Activated CD4-positive, alpha-beta T cell treated with anti-CD3 and anti-CD28 coated beads, Interleukin-2, amount 50 U/mL, for 48 hours (primary cell): ENCODE measurements around the gene COL6A1.
"Not testable (repeated sequence)": the region's sequence is repeated elsewhere in the genome, so short reads cannot be mapped to it uniquely, and the experiment has no call there.

ENCODE experiments used
- DNase-seq, 2 experiments: peaks; one replicate each; pipeline ENCODE4 v3.0.0-alpha.2; 2020

Gene COL6A1

DNA sequence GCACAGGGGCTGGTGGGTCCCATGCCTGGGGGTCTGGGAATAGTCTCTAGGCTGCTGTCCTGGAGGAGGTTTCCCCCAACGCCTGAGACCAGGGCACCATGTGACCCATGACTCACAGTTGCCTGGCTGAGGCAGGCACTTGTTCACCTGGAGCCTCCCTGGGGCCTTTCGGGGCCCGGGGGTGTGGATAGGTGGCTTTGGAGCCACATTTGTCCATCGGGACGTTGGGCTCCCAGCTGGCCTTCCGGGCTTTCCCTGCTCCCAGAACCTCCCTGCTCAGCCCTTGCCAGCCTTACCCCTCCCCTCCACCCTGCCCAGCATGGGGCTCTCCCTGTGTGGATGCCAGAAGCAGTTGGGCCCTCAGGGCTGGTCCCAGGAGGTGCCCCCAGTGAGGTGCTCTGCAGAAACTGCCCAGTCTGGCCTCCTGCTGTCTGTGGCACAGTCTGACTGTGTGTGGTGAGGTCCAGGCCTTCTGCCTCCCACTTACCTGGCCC is 14.2 kb downstream of the COL6A1 start:
- DNase-seq = no peak

DNA sequence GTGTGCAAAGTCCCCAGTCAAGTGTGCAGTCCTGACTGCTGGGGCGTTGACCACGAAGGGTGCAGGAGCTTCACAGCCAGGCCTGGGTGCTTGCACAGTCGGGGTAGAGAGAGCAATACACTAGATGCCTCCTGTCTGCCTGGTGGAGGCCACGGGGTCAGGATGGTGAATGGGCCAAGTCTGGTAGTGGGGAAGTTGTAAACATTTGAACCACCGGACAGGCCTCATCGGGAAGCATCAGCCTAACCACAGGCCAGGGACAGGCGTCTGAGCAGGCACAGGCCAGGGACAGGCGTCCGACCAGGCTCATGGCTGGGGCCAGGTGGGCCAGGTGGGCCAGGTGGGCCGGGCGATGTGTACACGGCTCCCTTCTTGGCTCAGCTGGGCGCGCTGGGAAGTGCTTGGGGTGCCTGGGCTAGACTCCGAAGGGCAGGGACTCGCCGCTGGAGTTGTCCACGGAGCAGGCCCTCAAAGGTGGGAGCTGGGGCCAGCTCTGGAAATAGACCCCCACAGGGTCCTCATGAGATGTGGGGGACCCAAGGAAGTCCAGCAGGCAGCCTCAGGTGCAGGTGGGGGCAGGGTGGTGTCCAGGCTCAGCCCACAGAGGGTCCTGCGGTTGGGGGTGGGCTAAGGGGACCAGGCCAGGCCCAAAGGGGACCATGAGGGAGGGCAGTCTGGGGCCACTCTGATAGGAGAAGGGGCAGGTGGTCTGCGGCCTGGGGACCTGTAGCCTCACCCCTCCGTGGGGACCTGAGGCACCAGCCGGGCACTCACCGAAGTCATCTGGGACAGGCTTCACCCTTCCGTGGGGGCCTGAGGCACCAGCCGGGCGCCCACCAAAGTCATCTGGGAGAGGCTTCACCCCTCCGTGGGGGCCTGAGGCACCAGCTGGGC is 15.0 kb downstream of the COL6A1 start:
- DNase-seq = no peak

DNA sequence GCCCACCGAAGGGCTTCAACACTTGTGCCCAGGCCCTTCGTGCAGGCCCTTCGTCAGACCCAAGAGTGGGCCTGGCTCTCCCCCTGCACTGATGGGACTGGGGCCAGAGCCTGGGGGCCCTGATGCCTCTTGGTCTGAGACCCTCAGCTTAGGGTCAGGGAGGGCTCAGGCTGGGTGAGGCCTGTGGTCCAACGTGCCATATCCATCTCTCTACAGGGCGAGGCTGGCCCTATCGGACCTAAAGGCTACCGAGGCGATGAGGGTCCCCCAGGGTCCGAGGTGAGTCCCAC is 15.6 kb downstream of the COL6A1 start:
- no peak for DNase-seq

DNA sequence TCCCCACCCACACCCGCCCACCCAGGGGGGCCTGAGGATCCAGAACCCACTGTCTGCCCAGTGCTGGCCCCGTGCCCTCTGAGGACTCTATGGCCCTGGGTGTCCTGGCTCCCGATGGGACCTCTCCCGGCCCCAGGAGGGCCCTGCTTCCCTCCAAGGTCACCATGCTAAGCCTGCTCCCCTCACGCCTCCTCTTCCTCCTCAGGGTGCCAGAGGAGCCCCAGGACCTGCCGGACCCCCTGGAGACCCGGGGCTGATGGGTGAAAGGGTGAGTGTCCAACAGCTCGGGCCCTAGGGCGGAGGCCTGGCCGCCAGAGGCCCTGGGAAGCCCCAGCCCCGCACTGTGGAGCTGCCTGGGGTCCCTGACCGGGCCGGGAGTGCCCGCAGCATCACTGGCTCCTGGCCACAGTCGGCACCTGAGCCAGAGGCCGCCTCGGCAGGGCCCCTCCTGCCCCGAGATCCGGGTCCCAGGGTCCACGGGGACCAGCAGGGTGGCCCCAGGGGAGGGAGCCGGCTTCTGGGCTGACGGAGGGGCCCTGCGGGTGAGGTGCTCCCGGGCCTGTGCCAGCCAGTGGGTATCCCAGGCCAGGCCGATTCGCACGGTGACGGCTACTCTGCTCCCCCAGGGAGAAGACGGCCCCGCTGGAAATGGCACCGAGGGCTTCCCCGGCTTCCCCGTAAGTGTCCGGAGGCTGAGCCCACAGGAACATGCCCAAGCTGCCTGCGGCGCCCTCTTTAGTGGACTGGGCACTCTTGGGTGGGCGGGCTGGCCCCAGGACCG is 16.1 kb downstream of the COL6A1 start:
- DNase-seq = no peak

DNA sequence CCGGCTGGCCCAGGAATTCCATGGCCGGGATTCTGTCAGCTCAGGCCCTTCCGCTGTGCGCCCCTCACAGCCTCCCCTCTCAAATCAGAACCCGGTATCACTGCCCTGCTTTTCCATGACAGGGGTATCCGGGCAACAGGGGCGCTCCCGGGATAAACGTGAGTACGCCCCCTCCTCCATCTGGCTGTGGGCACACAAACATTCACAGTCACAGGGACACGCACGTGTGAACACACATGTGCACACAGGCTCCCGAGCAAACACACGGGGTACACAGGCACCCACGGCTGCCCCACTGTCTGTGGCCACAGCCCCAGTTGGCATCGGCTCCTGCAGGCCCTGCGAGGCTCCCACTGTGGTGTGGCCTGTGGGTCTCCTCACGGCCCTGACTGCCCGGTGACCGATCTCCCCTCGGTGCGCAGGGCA is 16.7 kb downstream of the COL6A1 start:
- DNase-seq = no peak

DNA sequence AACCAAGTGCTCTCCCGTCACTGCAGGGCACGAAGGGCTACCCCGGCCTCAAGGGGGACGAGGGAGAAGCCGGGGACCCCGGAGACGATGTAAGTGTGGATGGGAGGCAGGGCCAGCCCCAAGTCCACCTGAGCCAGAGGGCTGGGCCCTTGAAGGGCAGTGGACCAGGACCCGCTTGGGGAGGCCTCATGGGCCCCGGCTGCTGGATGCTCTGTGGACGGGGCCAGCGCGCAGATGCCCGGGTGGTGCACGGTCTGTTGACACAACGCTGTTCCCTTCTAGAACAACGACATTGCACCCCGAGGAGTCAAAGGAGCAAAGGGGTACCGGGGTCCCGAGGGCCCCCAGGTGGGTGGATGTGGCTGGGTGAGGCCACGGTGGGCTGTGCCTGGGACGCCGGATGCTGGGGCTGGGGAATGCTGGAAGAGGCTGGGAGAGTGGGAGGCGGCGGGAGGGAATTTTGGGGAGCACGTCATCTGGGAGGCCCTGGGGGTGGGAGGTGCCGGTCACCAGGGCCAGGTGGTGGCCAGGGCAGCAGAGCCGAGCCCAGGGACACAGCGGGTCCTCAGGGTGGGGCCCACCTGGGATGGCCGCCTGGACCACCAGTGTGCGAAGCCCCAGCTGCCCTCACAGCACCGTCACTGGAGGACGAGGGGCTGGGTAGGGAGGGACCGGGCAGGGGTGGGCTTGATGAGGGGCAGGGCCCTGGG is 17.5 kb downstream of the COL6A1 start:
- DNase-seq = no peak

DNA sequence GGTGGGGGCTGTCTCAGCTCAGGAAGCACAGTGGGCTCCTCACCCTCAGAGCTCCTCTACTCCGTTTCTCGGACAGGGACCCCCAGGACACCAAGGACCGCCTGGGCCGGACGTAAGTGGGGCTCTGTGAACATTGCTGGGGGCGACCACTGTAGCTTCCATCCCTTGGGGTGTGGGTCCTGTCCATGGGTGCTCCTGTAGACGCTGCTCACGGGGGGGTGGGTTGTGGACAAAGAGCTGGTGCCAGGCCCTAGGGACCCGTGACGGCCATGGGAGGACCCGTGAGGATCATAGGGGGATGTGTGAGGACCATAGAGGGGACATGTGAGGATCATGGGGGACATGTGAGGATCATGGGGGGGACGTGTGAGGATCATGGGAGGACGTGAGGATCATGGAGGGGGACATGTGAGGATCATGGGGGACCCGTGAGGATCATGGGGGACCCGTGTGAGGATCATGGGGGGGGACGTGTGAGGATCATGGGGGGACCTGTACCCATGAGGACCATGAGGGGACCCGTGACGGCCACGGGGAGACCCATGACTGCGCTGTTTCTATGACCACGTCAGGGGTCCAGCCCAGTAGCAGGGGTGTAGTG is 18.1 kb downstream of the COL6A1 start:
- DNase-seq = no peak

DNA sequence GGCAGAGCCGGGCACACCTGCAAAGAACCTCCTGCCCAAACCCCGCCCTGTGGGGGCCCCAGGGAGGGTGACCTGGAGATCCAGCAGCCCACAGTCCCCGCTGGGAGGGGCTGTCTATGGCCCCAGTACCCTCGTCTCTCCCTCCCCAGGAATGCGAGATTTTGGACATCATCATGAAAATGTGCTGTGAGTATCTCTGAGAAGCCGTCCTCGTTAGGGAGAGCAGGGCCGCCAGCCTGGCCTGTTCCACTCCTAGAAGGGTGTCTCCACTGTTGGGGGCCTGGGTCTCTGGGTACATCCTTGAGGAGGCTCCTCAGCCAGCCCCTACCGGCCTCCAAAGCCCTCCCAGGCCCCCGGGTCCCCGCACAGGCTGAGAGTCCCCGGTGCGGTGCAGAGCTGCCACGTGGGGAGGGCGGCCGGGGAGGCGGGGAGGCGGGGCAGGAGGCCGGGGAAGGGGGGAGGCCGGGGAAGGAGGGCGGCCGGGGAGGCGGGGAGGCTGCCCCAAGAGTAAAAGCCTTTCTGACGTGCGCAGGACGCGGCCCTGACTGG is 18.7 kb downstream of the COL6A1 start:
- no peak for DNase-seq

DNA sequence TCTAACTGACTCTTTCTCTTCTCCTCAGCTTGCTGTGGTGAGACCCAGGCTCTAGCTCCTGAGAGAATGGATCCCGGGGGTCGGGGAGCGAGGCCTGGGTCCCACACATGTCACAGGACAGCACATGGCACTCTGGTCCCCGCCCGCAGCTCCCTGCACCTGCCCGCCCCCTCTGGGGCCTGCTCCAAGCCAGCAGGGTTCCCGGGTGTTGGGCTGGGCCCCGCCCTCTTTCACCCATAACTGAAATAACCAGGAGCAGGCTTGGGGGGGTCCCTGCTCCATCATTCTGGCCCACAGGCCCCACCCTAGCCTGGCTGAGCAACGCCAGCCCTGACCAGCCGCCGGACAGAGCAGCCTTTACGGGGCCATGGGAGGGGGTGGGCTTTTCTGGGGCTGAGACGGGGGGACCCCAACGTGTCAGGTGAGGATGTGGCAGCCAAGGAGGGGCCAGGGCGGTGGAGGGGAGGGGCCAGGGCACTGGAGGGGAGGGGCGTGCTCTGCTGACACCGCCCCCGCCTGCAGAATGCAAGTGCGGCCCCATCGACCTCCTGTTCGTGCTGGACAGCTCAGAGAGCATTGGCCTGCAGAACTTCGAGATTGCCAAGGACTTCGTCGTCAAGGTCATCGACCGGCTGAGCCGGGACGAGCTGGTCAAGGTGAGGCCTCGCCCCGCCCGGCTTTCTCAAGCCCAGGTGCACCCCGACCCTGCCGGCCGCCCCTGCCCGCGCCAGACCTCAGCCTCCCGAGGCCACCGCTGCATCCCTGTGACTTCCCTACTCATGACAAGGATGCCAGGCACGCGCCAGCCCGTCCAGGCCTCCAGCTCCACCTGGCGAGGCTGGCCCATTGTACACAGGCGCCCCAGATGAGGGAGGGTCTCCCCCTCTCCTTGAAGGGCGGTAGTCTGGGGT is 19.4 kb downstream of the COL6A1 start:
- no peak for DNase-seq

DNA sequence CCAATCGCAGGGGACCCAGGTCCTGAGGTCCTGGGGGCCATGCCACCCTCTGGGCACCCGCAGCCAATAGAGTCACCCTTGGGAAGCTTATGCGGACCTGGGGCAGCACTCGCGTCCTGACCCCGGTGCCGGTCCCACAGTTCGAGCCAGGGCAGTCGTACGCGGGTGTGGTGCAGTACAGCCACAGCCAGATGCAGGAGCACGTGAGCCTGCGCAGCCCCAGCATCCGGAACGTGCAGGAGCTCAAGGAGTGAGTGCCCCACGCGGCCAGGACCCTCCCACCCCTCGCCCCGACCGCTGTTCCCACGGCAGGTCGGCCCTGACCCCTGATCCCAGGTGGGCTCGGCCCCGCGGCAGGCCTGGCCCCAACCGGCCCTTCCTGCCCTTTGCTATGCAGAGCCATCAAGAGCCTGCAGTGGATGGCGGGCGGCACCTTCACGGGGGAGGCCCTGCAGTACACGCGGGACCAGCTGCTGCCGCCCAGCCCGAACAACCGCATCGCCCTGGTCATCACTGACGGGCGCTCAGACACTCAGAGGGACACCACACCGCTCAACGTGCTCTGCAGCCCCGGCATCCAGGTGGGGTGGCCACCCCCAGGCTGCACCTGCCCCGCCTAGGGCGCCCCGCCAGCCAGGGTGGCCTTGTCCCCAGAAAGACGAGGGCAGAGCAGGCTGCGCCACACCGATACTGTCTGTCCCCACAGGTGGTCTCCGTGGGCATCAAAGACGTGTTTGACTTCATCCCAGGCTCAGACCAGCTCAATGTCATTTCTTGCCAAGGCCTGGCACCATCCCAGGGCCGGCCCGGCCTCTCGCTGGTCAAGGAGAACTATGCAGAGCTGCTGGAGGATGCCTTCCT is 20.5 kb downstream of the COL6A1 start:
- peak in 1 of 2 experiments; percentile 1 for DNase-seq

DNA sequence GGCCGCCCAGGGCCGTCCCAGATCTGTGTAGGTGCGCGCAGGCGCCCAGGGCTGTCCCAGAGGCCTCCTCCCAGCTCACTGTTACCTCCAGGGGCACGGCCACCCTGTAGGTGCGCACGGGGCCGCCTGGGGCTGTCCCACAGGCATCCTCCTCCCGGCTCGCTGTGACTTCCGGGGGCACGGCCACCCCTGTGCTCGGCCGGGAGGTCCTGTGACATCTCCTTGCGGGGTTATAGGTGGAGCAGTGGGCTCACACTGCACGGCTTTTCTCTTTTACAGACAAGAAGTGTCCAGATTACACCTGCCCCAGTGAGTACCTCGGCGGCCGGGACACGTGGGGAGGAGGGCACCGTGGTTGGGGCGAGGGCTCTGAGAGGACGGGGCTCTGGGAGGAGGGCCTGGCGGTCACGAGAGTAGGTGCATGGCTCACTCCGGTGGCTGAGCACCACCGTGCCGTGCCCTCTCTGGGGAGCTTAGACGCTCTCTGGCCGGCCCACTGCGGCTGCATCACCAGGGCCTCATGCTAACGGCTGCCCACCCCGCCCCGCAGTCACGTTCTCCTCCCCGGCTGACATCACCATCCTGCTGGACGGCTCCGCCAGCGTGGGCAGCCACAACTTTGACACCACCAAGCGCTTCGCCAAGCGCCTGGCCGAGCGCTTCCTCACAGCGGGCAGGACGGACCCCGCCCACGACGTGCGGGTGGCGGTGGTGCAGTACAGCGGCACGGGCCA is 21.4 kb downstream of the COL6A1 start:
- DNase-seq = no peak

DNA sequence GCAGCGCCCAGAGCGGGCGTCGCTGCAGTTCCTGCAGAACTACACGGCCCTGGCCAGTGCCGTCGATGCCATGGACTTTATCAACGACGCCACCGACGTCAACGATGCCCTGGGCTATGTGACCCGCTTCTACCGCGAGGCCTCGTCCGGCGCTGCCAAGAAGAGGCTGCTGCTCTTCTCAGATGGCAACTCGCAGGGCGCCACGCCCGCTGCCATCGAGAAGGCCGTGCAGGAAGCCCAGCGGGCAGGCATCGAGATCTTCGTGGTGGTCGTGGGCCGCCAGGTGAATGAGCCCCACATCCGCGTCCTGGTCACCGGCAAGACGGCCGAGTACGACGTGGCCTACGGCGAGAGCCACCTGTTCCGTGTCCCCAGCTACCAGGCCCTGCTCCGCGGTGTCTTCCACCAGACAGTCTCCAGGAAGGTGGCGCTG is 22.0 kb downstream of the COL6A1 start:
- DNase-seq = no peak

DNA sequence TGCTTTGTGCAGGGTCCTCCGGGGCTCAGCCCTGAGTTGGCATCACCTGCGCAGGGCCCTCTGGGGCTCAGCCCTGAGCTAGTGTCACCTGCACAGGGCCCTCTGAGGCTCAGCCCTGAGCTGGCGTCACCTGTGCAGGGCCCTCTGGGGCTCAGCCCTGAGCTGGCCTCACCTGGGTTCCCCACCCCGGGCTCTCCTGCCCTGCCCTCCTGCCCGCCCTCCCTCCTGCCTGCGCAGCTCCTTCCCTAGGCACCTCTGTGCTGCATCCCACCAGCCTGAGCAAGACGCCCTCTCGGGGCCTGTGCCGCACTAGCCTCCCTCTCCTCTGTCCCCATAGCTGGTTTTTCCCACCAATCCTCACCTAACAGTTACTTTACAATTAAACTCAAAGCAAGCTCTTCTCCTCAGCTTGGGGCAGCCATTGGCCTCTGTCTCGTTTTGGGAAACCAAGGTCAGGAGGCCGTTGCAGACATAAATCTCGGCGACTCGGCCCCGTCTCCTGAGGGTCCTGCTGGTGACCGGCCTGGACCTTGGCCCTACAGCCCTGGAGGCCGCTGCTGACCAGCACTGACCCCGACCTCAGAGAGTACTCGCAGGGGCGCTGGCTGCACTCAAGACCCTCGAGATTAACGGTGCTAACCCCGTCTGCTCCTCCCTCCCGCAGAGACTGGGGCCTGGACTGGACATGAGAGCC is 22.7 kb downstream of the COL6A1 start:
- DNase-seq = no peak

DNA sequence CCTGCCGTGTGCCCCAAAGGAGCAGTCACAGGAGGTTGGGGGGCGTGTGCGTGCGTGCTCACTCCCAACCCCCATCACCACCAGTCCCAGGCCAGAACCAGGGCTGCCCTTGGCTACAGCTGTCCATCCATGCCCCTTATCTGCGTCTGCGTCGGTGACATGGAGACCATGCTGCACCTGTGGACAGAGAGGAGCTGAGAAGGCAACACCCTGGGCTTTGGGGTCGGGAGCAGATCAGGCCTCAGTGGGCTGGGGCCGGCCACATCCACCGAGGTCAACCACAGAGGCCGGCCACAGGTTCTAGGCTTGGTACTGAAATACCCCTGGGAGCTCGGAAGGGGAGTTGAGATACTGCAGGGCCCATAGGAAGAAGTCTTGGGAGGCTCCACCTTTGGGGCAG is 23.5 kb downstream of the COL6A1 start:
- no peak for DNase-seq

DNA sequence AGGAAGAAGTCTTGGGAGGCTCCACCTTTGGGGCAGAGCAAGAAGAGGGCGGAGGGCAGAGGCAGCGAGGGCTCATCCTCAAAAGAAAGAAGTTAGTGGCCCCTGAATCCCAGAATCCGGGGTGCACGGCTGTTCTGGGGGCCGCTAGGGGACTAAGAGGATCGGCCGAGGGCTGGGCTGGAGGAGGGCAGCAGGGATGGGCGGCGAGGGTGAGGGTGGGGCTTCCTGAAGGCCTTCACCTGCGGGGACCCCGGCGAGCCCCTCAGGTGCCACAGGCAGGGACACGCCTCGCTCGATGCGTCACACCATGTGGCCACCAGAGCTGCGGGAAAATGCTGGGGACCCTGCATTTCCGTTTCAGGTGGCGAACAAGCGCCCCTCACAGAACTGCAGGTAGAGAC is 23.9 kb downstream of the COL6A1 start:
- no peak for DNase-seq

DNA sequence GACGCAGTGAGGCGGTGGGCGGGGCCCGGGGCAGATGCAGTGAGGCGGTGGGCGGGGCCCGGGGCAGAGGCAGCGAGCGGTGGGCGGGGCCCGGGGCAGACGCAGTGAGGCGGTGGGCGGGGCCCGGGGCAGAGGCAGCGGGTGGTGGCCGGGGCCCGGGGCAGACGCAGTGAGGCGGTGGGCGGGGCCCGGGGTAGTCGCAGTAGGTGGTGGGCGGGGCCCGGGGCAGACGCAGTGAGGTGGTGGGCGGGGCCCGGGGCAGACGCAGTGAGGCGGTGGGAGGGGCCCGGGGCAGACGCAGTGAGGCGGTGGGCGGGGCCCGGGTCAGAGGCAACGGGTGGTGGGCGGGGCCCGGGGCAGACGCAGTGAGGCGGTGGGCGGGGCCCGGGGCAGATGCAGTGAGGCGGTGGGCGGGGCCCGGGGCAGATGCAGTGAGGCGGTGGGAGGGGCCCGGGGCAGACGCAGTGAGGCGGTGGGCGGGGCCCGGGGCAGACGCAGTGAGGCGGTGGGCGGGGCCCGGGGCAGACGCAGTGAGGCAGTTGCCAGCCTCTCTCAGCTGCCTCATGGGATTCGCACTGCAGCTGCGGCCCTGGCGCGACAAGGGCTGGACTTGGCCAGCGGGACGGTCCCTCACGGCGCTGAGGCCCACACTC is 24.4 kb downstream of the COL6A1 start:
- DNase-seq = not testable (repeated sequence)

DNA sequence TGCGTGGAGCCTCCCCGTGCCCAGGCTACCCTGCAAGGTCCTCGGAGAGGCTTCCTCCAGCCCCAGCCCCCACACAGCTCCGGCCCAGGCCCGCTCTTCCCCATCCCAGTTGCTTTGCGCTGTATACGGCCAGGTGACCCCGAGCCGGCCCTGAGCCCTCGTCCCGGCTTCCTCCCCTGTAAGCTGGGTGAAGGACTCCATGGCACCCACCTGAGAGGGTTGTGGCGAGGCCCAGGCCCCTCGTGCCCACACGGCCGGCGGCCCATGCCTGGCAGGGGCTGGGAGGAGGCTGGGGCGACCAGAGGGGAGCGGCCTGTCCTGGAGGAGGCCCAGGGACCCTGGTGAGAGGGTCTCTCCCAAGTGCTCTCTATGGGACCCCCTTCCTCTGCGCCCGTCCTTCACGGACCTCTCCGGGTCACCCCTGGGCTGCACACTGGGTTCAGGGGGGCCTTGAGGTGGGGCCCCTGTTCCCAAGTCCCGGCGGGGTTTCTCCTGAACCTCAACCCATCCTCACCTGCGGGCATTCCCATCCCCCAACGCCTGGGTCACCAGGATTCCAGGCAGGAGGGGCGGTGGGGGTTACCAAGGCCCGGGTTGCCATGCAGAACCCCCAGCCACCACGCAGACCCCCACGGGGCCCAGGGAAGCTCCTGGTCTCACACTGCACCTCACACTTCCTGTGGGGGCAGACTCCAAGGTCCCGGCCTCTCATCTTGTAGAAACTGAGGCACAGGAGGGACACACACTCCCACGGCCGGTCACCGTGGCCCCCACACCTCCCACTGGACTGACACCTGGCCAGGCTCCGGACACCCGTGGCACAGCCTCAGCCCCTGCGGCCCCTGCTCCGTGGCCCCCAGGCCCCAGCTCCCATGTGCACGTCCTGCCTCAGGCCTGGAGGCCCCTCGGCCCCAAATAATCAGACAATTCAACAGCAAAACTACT is 25.2 kb downstream of the COL6A1 start:
- no peak for DNase-seq

DNA sequence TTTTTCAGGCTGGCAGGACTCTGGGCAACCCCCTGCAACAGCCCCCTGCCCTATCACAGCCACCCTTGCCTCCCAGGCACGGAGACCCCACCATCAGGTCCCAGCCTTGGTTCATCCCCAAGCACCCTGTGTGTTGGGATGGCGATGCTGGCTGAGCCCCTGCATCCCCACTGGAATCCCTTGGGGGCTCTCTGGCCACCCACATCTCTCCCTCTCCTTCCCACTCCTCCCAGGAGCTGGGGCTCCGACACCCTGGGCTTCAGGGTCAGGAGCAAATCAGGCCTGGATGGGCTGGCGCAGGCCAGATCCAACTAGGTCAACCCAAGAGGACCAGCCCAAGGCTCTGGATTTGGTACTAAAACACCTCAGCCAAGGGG is 25.9 kb downstream of the COL6A1 start:
- no peak for DNase-seq
